Measurements from ENCODE around the gene IFI44L. TPM values are rescaled to one million over a fixed set of nuclear protein-coding genes. Genes with fewer than 3 reads are reported as not detected.

IFI44L gene
- total RNA-seq, 1 donor from 2014 or later = 22.1 TPM

DNA sequence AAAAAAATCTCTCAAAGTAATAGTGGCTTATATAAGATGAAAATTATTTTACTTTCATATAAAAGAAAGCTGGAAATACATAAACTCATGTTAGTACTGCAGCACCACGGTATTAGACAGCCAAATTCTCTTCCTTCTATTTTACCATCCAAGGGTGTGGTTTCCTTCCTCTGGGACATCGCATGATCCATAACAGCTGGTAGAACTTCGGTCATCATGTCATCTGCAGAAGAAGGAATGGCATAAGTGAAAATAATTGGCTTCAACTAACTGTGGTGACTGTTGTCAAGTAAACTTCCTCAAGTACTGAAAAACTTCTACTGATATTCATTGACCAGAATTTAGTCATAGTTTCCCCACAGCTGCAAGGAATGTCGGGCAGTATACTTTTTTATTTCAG is 28.3 kb upstream of the IFI44L start:
- Mint-ChIP-seq H3K4me3 (ENCODE audit: unreplicated experiment) (no peak overlapping the region), H3K27ac (ENCODE audit: unreplicated experiment) (no peak overlapping the region), H3K9me3 (ENCODE audit: unreplicated experiment) (peaks cover 5% of the 10 kb centered on the region), H3K36me3 (ENCODE audit: unreplicated experiment) (peaks cover 2% of the 10 kb centered on the region), H3K27me3 (ENCODE audit: unreplicated experiment) (peaks cover 10% of the 10 kb centered on the region), H3K4me1 (ENCODE audit: unreplicated experiment) (peaks cover 11% of the 10 kb centered on the region)
- TF ChIP-seq CTCF (IDR thresholded peaks at IDR 0.05) = no peak
- no peak for DNase-seq (ENCODE audit: extremely low spot score, unreplicated experiment)

- TF ChIP-seq CTCF (IDR thresholded peaks at IDR 0.05) = no peak
- no peaks in the 10 kb centered on the region for H3K4me1 Mint-ChIP-seq (ENCODE audit: unreplicated experiment)
- H3K27me3 Mint-ChIP-seq (ENCODE audit: unreplicated experiment) = peaks cover 10% of the 10 kb centered on the region
- no peak overlapping the region for H3K27ac Mint-ChIP-seq (ENCODE audit: unreplicated experiment)
- H3K9me3 Mint-ChIP-seq (ENCODE audit: unreplicated experiment) = no peaks in the 10 kb centered on the region
- no peak overlapping the region for H3K4me3 Mint-ChIP-seq (ENCODE audit: unreplicated experiment)
- DNase-seq (ENCODE audit: extremely low spot score, unreplicated experiment) = no peak
- no peaks in the 10 kb centered on the region for H3K36me3 Mint-ChIP-seq (ENCODE audit: unreplicated experiment)
These were observed 21.0 kb upstream of the IFI44L start for GRCh38 chr1:78599294-78599693.

GRCh38 chr1:78601068-78601467 is 19.2 kb upstream of the IFI44L start:
- H3K27me3 Mint-ChIP-seq (ENCODE audit: unreplicated experiment) = peaks cover 12% of the 10 kb centered on the region
- no peak for TF ChIP-seq CTCF (IDR thresholded peaks at IDR 0.05)

GRCh38 chr1:78603206-78603605 is 17.0 kb upstream of the IFI44L start:
- Mint-ChIP-seq H3K27ac (ENCODE audit: unreplicated experiment) (no peak overlapping the region), H3K36me3 (ENCODE audit: unreplicated experiment) (no peaks in the 10 kb centered on the region), H3K27me3 (ENCODE audit: unreplicated experiment) (peaks cover 12% of the 10 kb centered on the region), H3K4me1 (ENCODE audit: unreplicated experiment) (no peaks in the 10 kb centered on the region), H3K9me3 (ENCODE audit: unreplicated experiment) (no peaks in the 10 kb centered on the region), H3K4me3 (ENCODE audit: unreplicated experiment) (no peak overlapping the region)
- DNase-seq (ENCODE audit: extremely low spot score, unreplicated experiment) = no peak
- TF ChIP-seq CTCF (IDR thresholded peaks at IDR 0.05) = no peak

More at GRCh38 chr1:78601068-78601467, 19.2 kb upstream of the IFI44L start:
- Mint-ChIP-seq H3K36me3 (ENCODE audit: unreplicated experiment) (no peaks in the 10 kb centered on the region), H3K4me3 (ENCODE audit: unreplicated experiment) (no peak overlapping the region), H3K4me1 (ENCODE audit: unreplicated experiment) (no peaks in the 10 kb centered on the region), H3K9me3 (ENCODE audit: unreplicated experiment) (no peaks in the 10 kb centered on the region), H3K27ac (ENCODE audit: unreplicated experiment) (no peak overlapping the region)
- no peak for DNase-seq (ENCODE audit: extremely low spot score, unreplicated experiment)

GRCh38 chr1:78604643-78605042 is 15.6 kb upstream of the IFI44L start:
- no peak for TF ChIP-seq CTCF (IDR thresholded peaks at IDR 0.05)
- peaks cover 23% of the 10 kb centered on the region for H3K27me3 Mint-ChIP-seq (ENCODE audit: unreplicated experiment)
- H3K27ac Mint-ChIP-seq (ENCODE audit: unreplicated experiment) = no peak overlapping the region
- H3K4me3 Mint-ChIP-seq (ENCODE audit: unreplicated experiment) = no peak overlapping the region
- no peaks in the 10 kb centered on the region for H3K36me3 Mint-ChIP-seq (ENCODE audit: unreplicated experiment)
- H3K9me3 Mint-ChIP-seq (ENCODE audit: unreplicated experiment) = no peaks in the 10 kb centered on the region
- no peaks in the 10 kb centered on the region for H3K4me1 Mint-ChIP-seq (ENCODE audit: unreplicated experiment)
- DNase-seq (ENCODE audit: extremely low spot score, unreplicated experiment) = no peak

All from osteocyte (in vitro differentiated cells).